Measurements from ENCODE around the gene GLT8D2.

- TF ChIP-seq CTCF (conservative IDR thresholded peaks at IDR 0.05 in 1 of 2, IDR thresholded peaks at IDR 0.05 in 1 of 2; ENCODE audit: low read depth in 1 of 2, low read length in 2 of 2) (no peak), EZH2 (IDR thresholded peaks at IDR 0.05; ENCODE audit: low read length, missing control alignments) (no peak)
Observed at GRCh38 chr12:104056419-104056972, 6.5 kb upstream of the GLT8D2 start.

Measured in fibroblast of lung (primary cell).